ENCODE data around the gene SVEP1. TPM values are rescaled to one million over a fixed set of nuclear protein-coding genes. Genes with fewer than 3 reads are reported as not detected.
"Not testable (repeated sequence)": the region's sequence is repeated elsewhere in the genome, so short reads cannot be mapped to it uniquely, and the experiment has no call there.

SVEP1 gene
- total RNA-seq, 2 experiments from 2014 or later: not detected

DNA sequence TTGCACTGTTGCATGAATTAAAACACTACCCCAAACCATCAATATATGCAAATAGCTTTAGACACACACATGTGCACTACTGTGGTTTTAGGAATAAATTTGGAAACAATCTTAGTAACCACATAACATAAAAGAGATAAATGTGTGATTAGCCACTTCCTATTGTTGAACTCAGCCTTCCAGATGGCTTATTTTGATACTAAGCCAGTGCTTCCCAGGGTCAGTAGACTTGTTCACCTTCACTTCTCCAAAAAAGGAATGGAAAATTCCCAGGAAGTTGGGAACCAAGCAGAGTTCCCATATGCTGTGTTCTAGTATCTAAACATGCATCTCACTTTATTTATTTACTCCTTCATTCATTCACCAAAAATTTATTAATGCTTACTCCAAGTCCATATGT is 47.8 kb downstream of the SVEP1 start:
- no peaks in the 10 kb centered on the region for H3K27me3 Mint-ChIP-seq
- no peaks in the 10 kb centered on the region for H3K4me1 Mint-ChIP-seq
- H3K27ac Mint-ChIP-seq: no peak overlapping the region
- ChIA-PET CTCF (no interaction called here), POLR2A (no interaction called here)
- no peak for DNase-seq
- H3K36me3 Mint-ChIP-seq (ENCODE audit: low read depth): no peaks in the 10 kb centered on the region
- peaks cover 2% of the 10 kb centered on the region for H3K9me3 Mint-ChIP-seq
- no peak overlapping the region for H3K4me3 Mint-ChIP-seq

DNA sequence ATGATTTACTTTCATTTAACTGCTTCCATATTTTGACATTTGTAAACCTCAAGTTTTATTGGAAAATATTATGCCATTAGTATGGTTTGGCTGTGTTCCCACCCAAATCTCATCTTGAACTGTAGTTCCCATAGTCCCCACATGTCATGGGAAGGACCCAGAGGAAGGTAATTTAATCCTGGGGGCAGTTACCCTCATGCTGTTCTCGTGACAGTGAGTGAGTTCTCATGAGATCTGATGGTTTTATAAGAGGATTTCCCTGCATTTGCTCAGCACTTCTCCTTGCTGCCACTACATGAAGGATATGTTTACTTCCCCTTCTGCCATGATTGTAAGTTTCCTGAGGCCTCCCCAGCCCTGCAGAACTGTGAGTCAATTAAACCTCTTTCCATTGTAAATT is 48.3 kb downstream of the SVEP1 start:
- H3K4me1 Mint-ChIP-seq; H3K27ac Mint-ChIP-seq; DNase-seq; CTCF ChIA-PET; H3K27me3 Mint-ChIP-seq; POLR2A ChIA-PET; H3K9me3 Mint-ChIP-seq; H3K4me3 Mint-ChIP-seq; H3K36me3 Mint-ChIP-seq (ENCODE audit: low read depth): not testable (repeated sequence)

DNA sequence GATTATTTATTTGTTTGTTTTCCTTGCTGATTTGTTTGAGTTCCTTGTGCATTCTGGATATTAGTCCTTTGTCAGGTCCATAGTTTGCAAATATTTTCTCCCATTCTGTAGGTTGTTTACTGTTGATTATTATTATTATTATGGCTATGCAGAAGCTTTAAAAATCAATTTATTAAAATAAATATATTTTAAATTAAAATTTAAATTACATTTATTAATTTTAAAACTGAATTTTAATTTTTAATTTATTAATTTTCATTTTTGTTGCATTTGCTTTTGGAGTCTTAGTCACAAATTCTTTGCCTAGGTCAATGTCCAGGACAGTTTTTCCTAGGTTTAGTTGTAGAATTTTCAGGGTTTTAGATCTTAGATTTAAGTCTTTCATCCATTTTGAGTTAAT is 50.9 kb downstream of the SVEP1 start:
- H3K9me3 Mint-ChIP-seq: no peaks in the 10 kb centered on the region
- CTCF ChIA-PET: no interaction called here
- no peaks in the 10 kb centered on the region for H3K27me3 Mint-ChIP-seq
- no peaks in the 10 kb centered on the region for H3K4me1 Mint-ChIP-seq
- no peak overlapping the region for H3K4me3 Mint-ChIP-seq
- no peaks in the 10 kb centered on the region for H3K36me3 Mint-ChIP-seq (ENCODE audit: low read depth)
- no peak overlapping the region for H3K27ac Mint-ChIP-seq
- POLR2A ChIA-PET: no interaction called here
- DNase-seq: no peak

DNA sequence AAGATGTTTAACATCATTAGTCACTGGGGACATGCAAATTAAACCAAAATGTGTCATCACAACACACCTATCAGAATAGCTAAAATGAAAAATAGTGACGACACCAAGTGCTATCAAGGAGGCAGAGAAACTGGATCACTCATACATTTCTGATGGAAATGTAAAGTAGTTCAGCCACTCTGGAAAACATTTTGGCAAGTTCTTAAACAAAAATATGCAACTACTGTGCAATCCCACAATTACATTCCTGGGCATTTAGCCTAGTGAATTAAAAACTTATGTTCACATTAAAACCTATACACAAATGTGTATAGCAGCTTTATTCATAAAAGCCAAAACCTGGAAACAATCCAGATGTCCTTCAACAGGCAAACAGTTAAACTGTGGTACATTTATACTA is 53.1 kb downstream of the SVEP1 start:
- H3K27ac Mint-ChIP-seq: no peak overlapping the region
- no peaks in the 10 kb centered on the region for H3K4me1 Mint-ChIP-seq
- CTCF ChIA-PET: no interaction called here
- DNase-seq: no peak
- POLR2A ChIA-PET: no interaction called here
- no peaks in the 10 kb centered on the region for H3K36me3 Mint-ChIP-seq (ENCODE audit: low read depth)
- H3K9me3 Mint-ChIP-seq: no peaks in the 10 kb centered on the region
- no peaks in the 10 kb centered on the region for H3K27me3 Mint-ChIP-seq
- no peak overlapping the region for H3K4me3 Mint-ChIP-seq

DNA sequence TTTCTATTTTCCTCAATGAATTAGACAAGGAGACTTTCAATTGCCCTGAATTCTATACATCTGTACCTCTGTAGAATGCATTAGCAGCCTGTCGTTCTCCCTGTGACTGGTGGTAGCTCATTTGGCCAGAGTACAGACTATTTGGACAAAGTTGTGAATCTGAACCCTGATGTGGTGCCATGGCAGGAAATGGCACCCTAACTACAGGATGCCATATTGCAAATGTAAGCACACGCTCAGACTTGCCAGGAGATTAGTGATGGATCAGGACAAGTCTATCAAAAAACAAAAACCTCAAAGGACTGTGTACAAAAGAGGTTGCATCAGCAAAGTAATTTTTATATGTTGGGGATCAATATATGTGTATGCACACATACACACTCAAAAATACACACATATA is 58.3 kb downstream of the SVEP1 start:
- Mint-ChIP-seq H3K9me3 (no peaks in the 10 kb centered on the region), H3K4me1 (no peaks in the 10 kb centered on the region), H3K4me3 (no peak overlapping the region), H3K27me3 (no peaks in the 10 kb centered on the region), H3K36me3 (ENCODE audit: low read depth) (no peaks in the 10 kb centered on the region), H3K27ac (no peak overlapping the region)
- ChIA-PET POLR2A (no interaction called here), CTCF (no interaction called here)
- no peak for DNase-seq

DNA sequence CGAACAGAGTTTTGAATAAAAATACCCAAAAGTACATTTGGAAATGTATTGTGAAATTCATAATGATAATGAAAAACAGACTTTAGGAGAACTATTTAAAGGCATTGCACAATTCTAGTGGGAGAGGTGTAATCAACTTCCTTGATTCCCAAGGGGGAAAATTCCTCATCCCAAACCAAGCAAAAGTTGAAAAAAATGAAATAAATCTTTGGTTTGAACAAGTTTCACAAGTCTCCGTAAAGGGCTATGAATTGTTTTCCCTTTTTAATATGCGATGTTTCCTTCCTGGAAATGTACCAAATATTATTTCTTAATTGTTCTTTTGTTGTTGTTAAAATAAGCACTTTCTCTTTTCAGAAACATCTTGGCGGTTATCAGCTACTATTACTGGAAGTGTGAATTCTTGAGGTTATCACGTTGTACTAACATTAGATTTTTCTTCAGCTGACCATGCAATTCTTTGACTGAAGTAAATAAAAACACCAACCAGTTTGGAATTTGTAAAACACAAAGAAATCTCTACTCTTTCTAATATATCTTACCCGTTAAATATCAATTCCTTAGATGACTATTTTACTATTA is 59.3 kb downstream of the SVEP1 start:
- H3K4me3 Mint-ChIP-seq: no peak overlapping the region
- no peak overlapping the region for H3K27ac Mint-ChIP-seq
- H3K9me3 Mint-ChIP-seq: no peaks in the 10 kb centered on the region
- no peaks in the 10 kb centered on the region for H3K27me3 Mint-ChIP-seq
- H3K36me3 Mint-ChIP-seq (ENCODE audit: low read depth): no peaks in the 10 kb centered on the region
- CTCF ChIA-PET: no interaction called here
- POLR2A ChIA-PET: no interaction called here
- DNase-seq: no peak
- no peaks in the 10 kb centered on the region for H3K4me1 Mint-ChIP-seq

DNA sequence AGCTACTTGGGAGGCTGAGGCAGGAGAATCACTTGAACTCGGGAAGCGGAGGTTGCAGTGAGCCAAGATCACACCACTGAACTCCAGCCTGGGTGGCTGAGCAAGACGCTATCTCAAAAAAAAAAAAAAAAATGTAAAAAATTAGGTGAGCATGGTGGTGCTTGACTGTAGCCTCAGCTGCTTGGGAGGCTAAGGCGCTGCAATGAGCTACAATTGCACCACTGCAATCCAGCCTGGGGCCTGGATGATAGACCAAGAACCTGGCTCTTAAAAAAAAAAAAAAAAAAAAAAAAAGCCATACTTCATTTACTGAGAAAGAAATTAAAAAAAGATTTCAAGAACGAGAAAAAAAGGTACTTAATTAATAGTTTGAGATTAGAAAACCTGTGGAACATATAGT is 62.1 kb downstream of the SVEP1 start:
- CTCF ChIA-PET: no interaction called here
- Mint-ChIP-seq H3K4me3 (no peak overlapping the region), H3K4me1 (no peaks in the 10 kb centered on the region), H3K27me3 (no peaks in the 10 kb centered on the region), H3K36me3 (ENCODE audit: low read depth) (no peaks in the 10 kb centered on the region), H3K27ac (no peak overlapping the region), H3K9me3 (no peaks in the 10 kb centered on the region)
- DNase-seq: no peak
- POLR2A ChIA-PET: no interaction called here

DNA sequence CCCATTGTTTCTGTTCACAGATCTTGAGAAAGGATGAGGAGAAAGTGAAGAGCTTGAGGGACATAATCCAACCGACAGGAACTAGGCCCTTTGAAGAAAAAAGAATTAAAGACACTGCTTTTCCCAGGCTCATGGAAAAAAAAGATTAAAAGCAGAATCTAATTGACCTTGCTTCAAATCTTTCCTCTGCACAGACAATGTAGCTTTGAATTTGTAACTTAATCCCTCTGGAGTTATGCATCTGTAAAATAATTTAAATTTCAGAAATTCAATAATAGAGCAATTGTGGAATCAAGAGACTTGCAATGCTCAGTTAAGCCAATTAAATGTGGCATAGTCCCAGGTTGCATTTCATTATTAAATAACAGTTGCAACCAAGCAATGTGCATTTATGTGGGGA is 64.6 kb downstream of the SVEP1 start:
- no peaks in the 10 kb centered on the region for H3K9me3 Mint-ChIP-seq

DNA sequence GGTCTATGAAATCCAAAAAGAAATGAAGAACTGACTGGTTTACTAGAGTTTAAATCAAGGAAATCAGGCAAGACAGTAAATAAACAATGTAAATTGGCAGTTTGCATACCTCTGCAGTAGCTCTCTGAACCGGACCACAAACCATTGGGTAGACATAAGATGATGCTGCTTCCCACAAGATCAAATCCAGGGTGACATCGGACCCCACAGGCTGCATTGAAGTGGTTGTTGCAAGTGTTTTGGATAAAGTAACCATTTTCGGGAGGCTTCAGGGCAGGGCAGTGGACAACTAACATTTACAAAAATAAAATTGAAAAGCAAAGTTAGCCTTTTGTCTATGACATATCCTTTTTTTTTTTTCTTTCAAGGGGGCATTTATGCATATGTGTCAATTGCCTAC is 66.7 kb downstream of the SVEP1 start:
- POLR2A ChIA-PET: no interaction called here
- no peak overlapping the region for H3K4me3 Mint-ChIP-seq
- H3K4me1 Mint-ChIP-seq: no peaks in the 10 kb centered on the region
- no peaks in the 10 kb centered on the region for H3K36me3 Mint-ChIP-seq (ENCODE audit: low read depth)
- H3K9me3 Mint-ChIP-seq: no peaks in the 10 kb centered on the region
- no peak for DNase-seq
- no peaks in the 10 kb centered on the region for H3K27me3 Mint-ChIP-seq
- no peak overlapping the region for H3K27ac Mint-ChIP-seq
- CTCF ChIA-PET: no interaction called here

More for the DNA sequence above, 64.6 kb downstream of the SVEP1 start:
- Mint-ChIP-seq H3K36me3 (ENCODE audit: low read depth) (no peaks in the 10 kb centered on the region), H3K4me3 (no peak overlapping the region), H3K27ac (no peak overlapping the region), H3K27me3 (no peaks in the 10 kb centered on the region), H3K4me1 (no peaks in the 10 kb centered on the region)
- DNase-seq: no peak
- POLR2A ChIA-PET: no interaction called here
- CTCF ChIA-PET: no interaction called here

DNA sequence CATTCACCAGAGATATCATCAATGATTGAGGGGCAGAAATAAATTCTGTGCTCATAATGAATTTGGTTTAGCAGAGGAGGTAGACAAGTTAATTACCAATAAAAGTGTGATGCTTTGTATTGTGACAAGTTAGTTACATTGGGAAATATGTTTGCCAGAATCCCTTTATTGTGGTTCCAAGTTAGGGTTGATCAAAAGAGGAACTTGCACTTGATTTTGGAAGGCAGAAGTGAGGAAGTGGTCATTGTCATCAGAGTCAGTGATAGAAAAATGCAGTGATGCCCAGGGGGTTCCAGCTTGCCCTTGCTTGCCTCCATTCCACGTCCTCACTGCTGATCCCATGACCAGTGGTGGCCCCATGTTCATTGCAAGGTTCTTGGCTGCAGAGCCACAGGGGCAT is 69.7 kb downstream of the SVEP1 start:
- ChIA-PET CTCF (no interaction called here), POLR2A (no interaction called here)
- Mint-ChIP-seq H3K9me3 (no peaks in the 10 kb centered on the region), H3K27ac (no peak overlapping the region), H3K27me3 (no peaks in the 10 kb centered on the region), H3K4me3 (no peak overlapping the region), H3K36me3 (ENCODE audit: low read depth) (no peaks in the 10 kb centered on the region), H3K4me1 (no peaks in the 10 kb centered on the region)
- DNase-seq: no peak

DNA sequence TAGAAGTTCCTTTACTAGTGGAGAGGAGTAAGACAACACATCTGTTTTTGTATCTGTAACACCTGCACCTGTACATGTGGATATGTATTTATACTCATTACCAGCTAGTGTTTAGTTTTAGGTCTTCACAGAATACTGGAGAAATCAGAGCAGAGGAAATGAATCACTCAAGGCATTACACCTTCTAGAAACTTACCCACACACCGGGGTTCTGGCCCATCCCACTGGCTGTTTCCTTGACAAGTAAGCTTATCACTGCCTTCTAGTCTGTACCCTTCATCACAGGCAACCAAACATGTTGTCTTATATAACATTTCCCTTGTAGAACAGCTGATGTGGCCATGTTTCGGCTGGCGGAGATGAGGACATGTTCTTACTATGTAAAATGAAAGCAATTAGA is 76.7 kb downstream of the SVEP1 start:
- ChIA-PET POLR2A (no interaction called here), CTCF (no interaction called here)
- Mint-ChIP-seq H3K36me3 (ENCODE audit: low read depth) (no peaks in the 10 kb centered on the region), H3K27me3 (no peaks in the 10 kb centered on the region), H3K4me1 (no peaks in the 10 kb centered on the region), H3K4me3 (no peak overlapping the region), H3K9me3 (no peaks in the 10 kb centered on the region), H3K27ac (no peak overlapping the region)
- DNase-seq: no peak

DNA sequence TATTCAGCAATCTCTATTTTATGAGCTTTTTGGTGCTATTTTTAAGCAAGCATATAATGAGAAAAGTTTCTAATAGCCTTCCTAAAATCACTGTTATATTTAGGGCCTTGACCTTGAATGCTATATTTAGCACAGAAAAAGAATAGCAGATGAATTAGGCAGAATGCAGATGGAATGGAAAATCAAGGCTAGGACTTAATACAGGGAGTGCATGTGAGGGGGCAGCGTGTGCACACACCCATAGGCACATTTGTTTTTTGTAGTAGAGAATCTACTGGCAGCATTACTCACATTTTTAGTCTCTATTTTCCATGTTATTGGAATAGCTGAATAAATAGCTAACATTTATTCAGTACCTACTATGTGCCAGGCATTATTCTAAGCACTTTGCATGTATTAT is 79.9 kb downstream of the SVEP1 start:
- DNase-seq: no peak
- Mint-ChIP-seq H3K9me3 (no peaks in the 10 kb centered on the region), H3K4me3 (no peak overlapping the region), H3K36me3 (ENCODE audit: low read depth) (no peaks in the 10 kb centered on the region), H3K4me1 (no peaks in the 10 kb centered on the region), H3K27me3 (no peaks in the 10 kb centered on the region), H3K27ac (no peak overlapping the region)
- POLR2A ChIA-PET: no interaction called here
- CTCF ChIA-PET: no interaction called here

DNA sequence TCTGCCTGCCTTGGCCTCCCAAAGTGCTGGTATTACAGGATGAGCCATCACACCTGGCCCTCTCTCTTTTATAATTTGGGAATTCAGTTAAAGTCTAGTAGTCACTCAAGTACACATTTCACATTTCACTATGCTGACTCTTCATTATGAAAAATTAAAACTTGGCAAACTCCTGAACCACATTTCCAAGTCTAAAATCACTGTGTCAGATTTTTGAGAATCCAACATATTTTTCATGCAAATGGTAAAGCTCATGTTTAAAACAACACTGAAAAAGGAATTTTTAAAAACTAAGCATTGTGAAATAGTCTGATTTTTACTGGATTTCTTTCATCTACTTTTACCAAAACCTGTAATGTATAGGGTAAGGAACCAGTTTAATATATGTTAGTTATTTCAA is 92.3 kb downstream of the SVEP1 start:
- no peak for DNase-seq
- peaks cover 2% of the 10 kb centered on the region for H3K9me3 Mint-ChIP-seq
- no peak overlapping the region for H3K27ac Mint-ChIP-seq
- no peak overlapping the region for H3K4me3 Mint-ChIP-seq
- peaks cover 2% of the 10 kb centered on the region for H3K27me3 Mint-ChIP-seq
- no peaks in the 10 kb centered on the region for H3K4me1 Mint-ChIP-seq
- H3K36me3 Mint-ChIP-seq (ENCODE audit: low read depth): no peaks in the 10 kb centered on the region
- ChIA-PET POLR2A (no interaction called here), CTCF (no interaction called here)

DNA sequence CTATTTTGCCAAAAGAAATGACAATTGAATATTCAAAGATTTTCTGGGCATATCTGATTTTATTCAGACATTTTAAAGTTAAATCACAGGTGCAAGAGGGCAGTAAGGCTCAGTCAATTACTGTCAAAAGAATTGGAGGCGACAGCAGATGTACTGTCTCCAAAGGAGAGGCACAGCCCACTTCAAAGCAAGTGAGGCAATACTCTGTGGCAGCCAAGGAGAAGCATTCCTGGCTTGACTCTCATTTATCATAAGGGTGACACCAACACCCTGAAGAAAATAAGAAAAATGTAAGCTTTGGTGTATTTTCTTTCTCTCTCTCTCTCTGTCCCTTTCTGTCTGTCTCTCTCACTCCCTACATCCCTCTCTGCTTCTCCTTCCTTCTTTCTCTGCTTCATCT is 93.3 kb downstream of the SVEP1 start:
- Mint-ChIP-seq H3K27ac (no peak overlapping the region), H3K9me3 (peaks cover 2% of the 10 kb centered on the region), H3K4me3 (no peak overlapping the region), H3K27me3 (peaks cover 2% of the 10 kb centered on the region), H3K4me1 (no peaks in the 10 kb centered on the region), H3K36me3 (ENCODE audit: low read depth) (no peaks in the 10 kb centered on the region)
- DNase-seq: no peak
- ChIA-PET POLR2A (no interaction called here), CTCF (no interaction called here)

DNA sequence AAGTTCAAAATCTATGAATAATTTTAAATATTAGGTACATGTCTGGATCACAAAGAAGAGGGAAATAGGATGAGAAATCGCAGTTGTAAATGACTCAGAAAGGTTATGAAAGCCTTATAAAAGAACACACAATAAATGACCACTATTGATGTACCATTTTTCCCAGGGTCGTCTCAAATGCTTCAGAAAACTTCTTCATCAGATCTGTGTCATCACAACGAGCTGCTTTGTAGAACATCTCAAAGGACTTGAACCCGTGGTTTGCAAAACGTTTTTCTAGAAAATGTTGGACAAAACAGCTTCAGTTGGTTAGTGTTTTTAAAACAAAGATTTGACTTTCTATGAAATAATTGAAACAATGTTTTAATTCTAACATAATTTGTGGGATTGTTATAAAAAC is 100.1 kb downstream of the SVEP1 start:
- H3K4me3 Mint-ChIP-seq: no peak overlapping the region
- ChIA-PET CTCF (no interaction called here), POLR2A (no interaction called here)
- H3K27me3 Mint-ChIP-seq: no peaks in the 10 kb centered on the region
- peaks cover 2% of the 10 kb centered on the region for H3K9me3 Mint-ChIP-seq
- no peak for DNase-seq
- no peaks in the 10 kb centered on the region for H3K36me3 Mint-ChIP-seq (ENCODE audit: low read depth)
- H3K27ac Mint-ChIP-seq: no peak overlapping the region
- H3K4me1 Mint-ChIP-seq: no peaks in the 10 kb centered on the region
